Stimulated activated naive CD4-positive, alpha-beta T cell (primary cell): ENCODE data around the gene GOLGA6B.
"Not testable (repeated sequence)": the region's sequence is repeated elsewhere in the genome, so short reads cannot be mapped to it uniquely, and the experiment has no call there.

ENCODE experiments used
- DNase-seq, 6 experiments: peaks; one replicate each; lab custom pipeline; 2025; lab: John Stamatoyannopoulos, UW

Gene GOLGA6B

DNA sequence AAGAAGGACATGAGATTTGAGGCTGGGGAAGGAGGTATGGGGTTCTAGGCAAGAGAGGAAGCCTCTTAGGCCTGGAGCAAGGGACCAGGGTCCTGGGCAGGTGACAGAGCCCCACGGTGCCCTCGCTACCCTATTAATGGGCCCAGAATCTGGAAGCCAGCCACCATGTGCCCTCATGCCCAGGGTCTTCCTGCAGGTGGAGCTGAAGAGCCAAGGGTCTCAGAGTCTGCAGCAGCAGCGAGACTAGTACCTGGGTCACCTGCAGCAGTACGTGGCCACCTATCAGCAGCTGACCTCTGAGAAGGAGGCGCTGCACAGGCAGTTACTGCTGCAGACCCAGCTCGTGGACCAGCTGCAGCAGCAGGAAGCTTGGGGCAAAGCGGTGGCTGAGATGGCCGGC lies 9.4 kb downstream of the GOLGA6B start:
- not testable (repeated sequence) for DNase-seq

- not testable (repeated sequence) for DNase-seq
These were observed 11.2 kb downstream of the GOLGA6B start for GRCh38 chr15:72665706-72666105.

- not testable (repeated sequence) for DNase-seq
These were observed 15.3 kb downstream of the GOLGA6B start for GRCh38 chr15:72669803-72670202.

GRCh38 chr15:72670656-72671352 lies 16.3 kb downstream of the GOLGA6B start:
- DNase-seq = not testable (repeated sequence)

DNA sequence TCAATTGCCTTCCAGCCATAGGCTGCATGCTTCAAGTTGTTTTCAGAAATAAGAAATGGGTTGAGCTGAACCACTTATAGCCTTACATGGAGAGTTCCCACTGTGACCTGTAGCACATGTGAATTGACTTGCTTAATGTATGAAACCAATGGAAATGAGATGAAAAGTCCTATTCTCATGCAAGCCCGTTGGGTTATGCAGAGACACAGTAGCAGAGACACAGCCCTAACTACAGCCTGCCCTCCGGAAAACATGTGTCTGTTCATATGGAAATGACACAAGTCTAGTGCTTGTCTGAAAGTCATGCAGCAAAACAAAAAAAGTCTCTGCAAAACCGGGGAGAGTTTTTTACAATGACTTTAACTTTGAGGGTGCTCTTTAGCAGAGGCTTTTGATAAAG lies 17.0 kb downstream of the GOLGA6B start:
- no peak for DNase-seq

- DNase-seq = no peak
These were observed 22.3 kb downstream of the GOLGA6B start for GRCh38 chr15:72676838-72677237.

- no peak for DNase-seq
These were observed 26.4 kb downstream of the GOLGA6B start for GRCh38 chr15:72680931-72681330.

GRCh38 chr15:72682772-72683171 lies 28.3 kb downstream of the GOLGA6B start:
- no peak for DNase-seq

- no peak for DNase-seq
These were observed 30.9 kb downstream of the GOLGA6B start for GRCh38 chr15:72685301-72685924.

GRCh38 chr15:72685925-72686794 lies 31.7 kb downstream of the GOLGA6B start, which contains the start of the genes BBS4 and HIGD2B:
TSS of gene BBS4 (plus strand) at chr15:72686207. CDS start at chr15:72686228, 21 bp downstream.
TSS of gene HIGD2B (minus strand) at chr15:72686182. CDS start at chr15:72676374, 9,808 bp downstream.
- no peak for DNase-seq

DNA sequence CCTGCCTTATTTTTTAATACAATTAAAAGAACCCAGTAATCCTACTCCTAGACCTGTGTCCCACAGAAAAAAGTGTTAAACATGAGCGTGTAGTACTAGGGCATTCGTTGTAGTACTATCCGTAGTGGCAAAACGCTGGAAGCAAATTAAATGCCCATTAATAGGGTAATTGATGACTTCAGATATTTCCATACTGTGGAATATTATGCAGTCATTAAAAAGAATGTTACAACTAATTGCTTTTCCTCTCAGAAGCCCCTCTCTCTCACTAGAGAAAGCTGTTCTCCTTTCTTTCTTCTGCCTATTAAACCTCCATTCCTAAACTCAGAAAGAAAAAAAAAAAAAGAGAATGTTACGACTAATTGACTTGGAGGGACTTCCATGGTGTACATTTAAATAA lies 34.2 kb downstream of the GOLGA6B start:
- no peak for DNase-seq

DNA sequence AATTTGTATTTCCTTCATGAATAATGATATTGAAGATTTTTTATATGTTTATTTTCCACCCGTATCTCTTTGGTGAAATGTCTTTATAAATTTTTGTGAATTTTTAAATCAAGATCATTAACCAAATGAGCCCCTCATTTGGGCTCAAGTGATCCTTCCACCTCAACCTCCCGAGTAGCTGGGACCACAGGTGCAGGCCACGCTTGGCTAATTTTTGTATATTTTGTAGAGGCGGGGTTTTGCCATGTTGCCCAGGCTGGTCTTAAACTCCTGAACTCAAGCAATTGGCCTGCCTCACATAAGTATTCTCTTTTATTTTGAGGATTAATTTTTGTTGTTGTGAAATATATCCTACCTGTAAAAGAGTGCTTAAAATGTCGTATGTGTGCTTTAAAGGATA lies 36.4 kb downstream of the GOLGA6B start:
- no peak for DNase-seq

DNA sequence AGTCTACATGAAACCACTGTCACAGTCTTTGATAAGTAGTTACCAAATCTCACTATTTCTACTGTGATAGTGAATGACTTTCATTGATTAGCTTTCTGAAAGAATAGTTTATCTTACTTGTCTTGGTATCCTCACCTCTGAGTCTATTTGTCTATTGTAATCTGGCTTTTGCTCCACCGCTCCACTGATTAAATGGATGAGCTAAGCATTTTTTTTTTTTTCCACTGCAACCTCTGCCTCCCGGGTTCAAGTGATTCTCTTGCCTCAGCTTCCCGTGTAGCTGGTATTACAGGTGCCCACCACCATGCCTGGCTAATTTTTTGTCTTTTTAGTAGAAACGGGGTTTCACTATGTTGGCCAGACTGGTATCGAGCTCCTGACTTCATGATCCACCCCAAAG lies 44.4 kb downstream of the GOLGA6B start:
- DNase-seq = no peak

DNA sequence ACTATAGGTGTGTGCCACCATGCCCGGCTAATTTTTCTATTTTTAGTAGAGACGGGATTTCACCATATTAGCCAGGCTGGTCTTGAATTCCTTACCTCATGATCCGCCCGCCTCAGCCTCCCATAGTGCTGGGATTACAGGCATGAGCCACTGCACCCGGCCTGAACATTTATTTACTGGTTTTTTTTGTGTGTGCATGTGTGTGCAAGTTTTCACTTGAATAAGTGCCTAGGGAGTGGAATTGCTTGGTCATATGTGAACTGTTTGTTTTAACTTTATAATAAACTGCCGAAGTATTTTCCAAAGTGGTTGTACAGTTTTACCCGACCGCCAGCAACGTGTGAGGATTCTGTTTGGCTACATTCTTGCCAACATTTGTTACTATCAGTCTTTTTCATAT lies 45.6 kb downstream of the GOLGA6B start:
- DNase-seq = no peak

GRCh38 chr15:72706266-72706665 lies 51.8 kb downstream of the GOLGA6B start:
- no peak for DNase-seq

- not testable (repeated sequence) for DNase-seq
These were observed 54.2 kb downstream of the GOLGA6B start for GRCh38 chr15:72708551-72709303.
